Endothelial cell of umbilical vein (primary cell): ENCODE results near the gene HDLBP. TPM values are rescaled to one million over a fixed set of nuclear protein-coding genes. Genes with fewer than 3 reads are reported as not detected.

Source experiments
- BruUV-seq: library from RNA; stranded (reverse); fragments of 400-500 nt; replicated peaks from 2 replicates; lab custom pipeline; 2021; lab: Mats Ljungman, UMichigan
- CTCF ChIA-PET: fragments of 300-600, 350-600 bp; sonication (Branson Sonifier 250); formaldehyde crosslinking; loops from one replicate; lab custom pipeline; 2021; ENCODE audit warnings: antibody characterized with exemption, inconsistent platforms; lab: Charles Lee
- POLR2A ChIA-PET: fragments of 300-600, 350-600 bp; sonication (Branson Sonifier 250); formaldehyde crosslinking; loops from one replicate; lab custom pipeline; 2021; ENCODE audit warnings: antibody characterized with exemption, inconsistent platforms; lab: Charles Lee
- DNase-seq: peaks from one replicate; pipeline ENCODE4 v3.0.0-alpha.2; 2011; ENCODE audit warnings: low read depth, low spot score
- FAIRE-seq: peaks from 2 replicates; lab custom pipeline; 2011; peaks lifted over from hg19 to GRCh38; lab: Jason Lieb, UNC
- H2AFZ ChIP-seq: 2 replicates; pipeline ENCODE4 v1.6.0; 2012; ENCODE audit warnings: low read depth, low read length, control low read depth, inconsistent platforms
- H3K27ac ChIP-seq: 2 replicates; pipeline ENCODE4 v1.5.1; 2011; ENCODE audit warnings: low read depth, mild to moderate bottlenecking, control low read depth, low read length, moderate library complexity; ENCODE audit not compliant: insufficient read depth
- H3K27me3 ChIP-seq, 2 experiments: 2 replicates each; pipeline versions ENCODE4 v1.6.0 to v1.6.1; 2011; ENCODE audit warnings: low read length in 2 of 2, mixed read lengths in 1 of 2; ENCODE audit not compliant: control insufficient read depth in 2 of 2, insufficient read depth in 2 of 2
- H3K36me3 ChIP-seq, 2 experiments: 2 replicates in 1 of 2; 3 replicates in 1 of 2; pipeline ENCODE4 v1.5.1; 2011; ENCODE audit warnings: low read length in 2 of 2, mild to moderate bottlenecking in 1 of 2, moderate library complexity in 1 of 2; ENCODE audit not compliant: control insufficient read depth in 2 of 2, insufficient read depth in 2 of 2; ENCODE audit errors: extremely low read depth in 1 of 2
- H3K4me1 ChIP-seq: 3 replicates; pipeline ENCODE4 v1.5.1; 2011; ENCODE audit warnings: mild to moderate bottlenecking, low read length; ENCODE audit not compliant: control insufficient read depth, insufficient read depth; ENCODE audit errors: extremely low read depth
- H3K4me2 ChIP-seq: 2 replicates; pipeline ENCODE4 v1.6.1; 2011; ENCODE audit warnings: low read length, control low read depth, mixed read lengths; ENCODE audit not compliant: insufficient read depth
- H3K4me3 ChIP-seq, 3 experiments: fragments of 200-600 bp in 1 of 3; sonication (generic), shearing (Covaris generic) in 1 of 3; replicated peaks in 1 of 3; 2 replicates each; pipeline ENCODE4 v1.5.1; 2011 to 2016; ENCODE audit warnings: control low read depth in 3 of 3, low read length in 3 of 3, mild to moderate bottlenecking in 2 of 3, inconsistent platforms in 1 of 3, low read depth in 1 of 3, moderate library complexity in 1 of 3; ENCODE audit not compliant: insufficient read depth in 1 of 3
- H3K79me2 ChIP-seq: 2 replicates; pipeline ENCODE4 v1.6.0; 2012; ENCODE audit warnings: low read length, inconsistent platforms; ENCODE audit not compliant: control insufficient read depth, insufficient read depth
- H3K9ac ChIP-seq: replicated peaks from 2 replicates; pipeline ENCODE3; 2011; ENCODE audit warnings: low read length, control low read depth; ENCODE audit not compliant: insufficient read depth; ENCODE audit errors: extremely low read depth
- H3K9me1 ChIP-seq: replicated peaks from 3 replicates; pipeline ENCODE4 v1.6.0; 2011; ENCODE audit warnings: mild to moderate bottlenecking, low read length; ENCODE audit not compliant: control insufficient read depth, insufficient read depth; ENCODE audit errors: extremely low read depth
- H3K9me3 ChIP-seq: replicated peaks from 2 replicates; pipeline ENCODE4 v1.5.1; 2012; ENCODE audit warnings: low read length, inconsistent platforms; ENCODE audit not compliant: control insufficient read depth, insufficient read depth
- H4K20me1 ChIP-seq: replicated peaks from 2 replicates; pipeline ENCODE3; 2011; ENCODE audit warnings: mild to moderate bottlenecking, low read length; ENCODE audit not compliant: control insufficient read depth, insufficient read depth; ENCODE audit errors: extremely low read depth
- EZH2 ChIP-seq: IDR thresholded peaks from 2 replicates; pipeline ENCODE4 v1.6.1; 2012; ENCODE audit warnings: borderline replicate concordance, low read depth, mild to moderate bottlenecking, moderate library complexity, low read length, inconsistent platforms; ENCODE audit not compliant: severe bottlenecking
- FOS ChIP-seq: IDR thresholded peaks from 2 replicates; pipeline ENCODE4 v1.6.1; 2011; ENCODE audit warnings: mild to moderate bottlenecking, low read length, moderate library complexity, borderline replicate concordance; ENCODE audit not compliant: insufficient read depth
- GATA2 ChIP-seq: IDR thresholded peaks from 2 replicates; pipeline ENCODE4 v1.7.0; 2011; ENCODE audit warnings: low read depth, mild to moderate bottlenecking, moderate library complexity, mixed read lengths, low read length; ENCODE audit not compliant: insufficient read length, insufficient read depth
- JUN ChIP-seq: IDR thresholded peaks from 2 replicates; pipeline ENCODE4 v1.6.1; 2011; ENCODE audit warnings: borderline replicate concordance, low read depth; ENCODE audit not compliant: insufficient read length, insufficient read depth
- MYC ChIP-seq: IDR thresholded peaks from one replicate; pipeline ENCODE4 v1.6.1; 2011; ENCODE audit warnings: mild to moderate bottlenecking, low read depth, low read length
- POLR2A ChIP-seq: IDR thresholded peaks from 2 replicates; pipeline ENCODE4 v1.6.1; 2012; ENCODE audit warnings: low read depth, mild to moderate bottlenecking, control low read depth, low read length
- POLR2AphosphoS5 ChIP-seq: IDR thresholded peaks from 2 replicates; pipeline ENCODE4 v1.6.1; 2012; ENCODE audit warnings: low read depth, mild to moderate bottlenecking, control low read depth, low read length, moderate library complexity; ENCODE audit not compliant: insufficient read depth
- dilution Hi-C: fragments of 300-500 bp; cut with MboI; formaldehyde crosslinking; loops from one replicate; pipeline ENCODE4 v1.15.0; 2019; ENCODE audit warnings: low sequenced_read_pairs; ENCODE audit not compliant: extremely low pct_ligation_motif_present
- intact Hi-C: fragments of 100-400 bp; cut with micrococcal nuclease; formaldehyde crosslinking; loops from one replicate; pipeline ENCODE4 v1.10.0; 2022
- polyA plus RNA-seq, 4 experiments: library from polyadenylated mRNA; depleted of rRNA in 3 of 4; stranded (reverse) in 3 of 4; unstranded in 1 of 4; fragments of >200 nt; gene quantifications; 2 replicates each; pipeline versions ENCODE4 v1.2.1 to v1.2.3, GENCODE V29; 2011 to 2012; ENCODE audit warnings: missing spikeins in 1 of 4
- total RNA-seq: library from RNA; stranded (reverse); gene quantifications from 2 replicates; pipeline ENCODE4 v1.2.3, GENCODE V29; 2021
- TF ChIP-seq, protein P1 (sequence below): IDR thresholded peaks from 2 replicates; pipeline ENCODE4 v1.6.1; 2011; ENCODE audit not compliant: insufficient read depth, insufficient read length
- TF ChIP-seq, protein P2 (sequence below), 2 donors: IDR thresholded peaks; 1 replicate in 1 of 2; 2 replicates in 1 of 2; pipeline ENCODE4 v1.5.1; 2011; ENCODE audit warnings: low read length in 2 of 2, mild to moderate bottlenecking in 2 of 2, moderate library complexity in 2 of 2, control low read depth in 1 of 2, inconsistent platforms in 1 of 2, low read depth in 1 of 2; ENCODE audit not compliant: insufficient read depth in 1 of 2; ENCODE audit errors: extremely low read depth in 1 of 2

HDLBP gene
- total and polyA plus RNA-seq, 2 donors (not counting 3 experiments of a cell fraction or from before 2014, with no cell fraction given) = 379 to 569 TPM

- no peak overlapping the region for H3K9ac ChIP-seq
- H3K36me3 ChIP-seq = no peaks in the 10 kb centered on the region
- no peak for DNase-seq
- H2AFZ ChIP-seq = no peak overlapping the region
- no peak for FAIRE-seq
- H3K79me2 ChIP-seq = no peaks in the 10 kb centered on the region
- no peaks in the 10 kb centered on the region for H4K20me1 ChIP-seq
- H3K4me2 ChIP-seq = no peak overlapping the region
- ChIA-PET POLR2A (no interaction called here), CTCF (no interaction called here)
- no peak overlapping the region for H3K27ac ChIP-seq
- no peaks in the 10 kb centered on the region for H3K27me3 ChIP-seq
- no peaks in the 10 kb centered on the region for H3K9me1 ChIP-seq
- dilution Hi-C loops (no loop called here), intact Hi-C loops (no loop called here)
- H3K9me3 ChIP-seq = no peaks in the 10 kb centered on the region
- TF ChIP-seq, protein P1, sequence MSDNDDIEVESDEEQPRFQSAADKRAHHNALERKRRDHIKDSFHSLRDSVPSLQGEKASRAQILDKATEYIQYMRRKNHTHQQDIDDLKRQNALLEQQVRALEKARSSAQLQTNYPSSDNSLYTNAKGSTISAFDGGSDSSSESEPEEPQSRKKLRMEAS = no peak
- no peak for TF ChIP-seq POLR2A
- TF ChIP-seq GATA2 = no peak
- TF ChIP-seq EZH2 = no peak
- TF ChIP-seq, protein P2, sequence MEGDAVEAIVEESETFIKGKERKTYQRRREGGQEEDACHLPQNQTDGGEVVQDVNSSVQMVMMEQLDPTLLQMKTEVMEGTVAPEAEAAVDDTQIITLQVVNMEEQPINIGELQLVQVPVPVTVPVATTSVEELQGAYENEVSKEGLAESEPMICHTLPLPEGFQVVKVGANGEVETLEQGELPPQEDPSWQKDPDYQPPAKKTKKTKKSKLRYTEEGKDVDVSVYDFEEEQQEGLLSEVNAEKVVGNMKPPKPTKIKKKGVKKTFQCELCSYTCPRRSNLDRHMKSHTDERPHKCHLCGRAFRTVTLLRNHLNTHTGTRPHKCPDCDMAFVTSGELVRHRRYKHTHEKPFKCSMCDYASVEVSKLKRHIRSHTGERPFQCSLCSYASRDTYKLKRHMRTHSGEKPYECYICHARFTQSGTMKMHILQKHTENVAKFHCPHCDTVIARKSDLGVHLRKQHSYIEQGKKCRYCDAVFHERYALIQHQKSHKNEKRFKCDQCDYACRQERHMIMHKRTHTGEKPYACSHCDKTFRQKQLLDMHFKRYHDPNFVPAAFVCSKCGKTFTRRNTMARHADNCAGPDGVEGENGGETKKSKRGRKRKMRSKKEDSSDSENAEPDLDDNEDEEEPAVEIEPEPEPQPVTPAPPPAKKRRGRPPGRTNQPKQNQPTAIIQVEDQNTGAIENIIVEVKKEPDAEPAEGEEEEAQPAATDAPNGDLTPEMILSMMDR (IDR thresholded peaks at IDR 0.05; ENCODE audit: extremely low read depth in 1 of 2, insufficient read depth in 1 of 2, low read depth in 1 of 2, low read length in 2 of 2) = no peak
- no peak for TF ChIP-seq FOS
- TF ChIP-seq JUN = no peak
- TF ChIP-seq MYC = no peak
- no peak for TF ChIP-seq POLR2AphosphoS5
- no peaks in the 10 kb centered on the region for H3K4me1 ChIP-seq
- no TSS peak for BruUV-seq
- H3K4me3 ChIP-seq = no peak overlapping the region
Observed at GRCh38 chr2:241193271-241193670, 122.2 kb downstream of the HDLBP start.
